PC-9 (cell line): ENCODE results near the gene PDGFD. TPM values are rescaled to one million over a fixed set of nuclear protein-coding genes. Genes with fewer than 3 reads are reported as not detected.
A peak's percentile ranks its signal among the peaks of the same experiment; 100 is the strongest.

Experiments used
- Bru-seq: library from RNA; stranded (reverse); fragments of 400-500 nt; gene quantifications from one replicate; lab custom pipeline; 2021; lab: Mats Ljungman, UMichigan
- BruChase-seq, 2 experiments: library from RNA; stranded (reverse); fragments of 400-500 nt; gene quantifications; one replicate each; lab custom pipeline; 2021; lab: Mats Ljungman, UMichigan
- BruUV-seq: library from RNA; stranded (reverse); fragments of 400-500 nt; replicated peaks from 2 replicates; lab custom pipeline; 2021; lab: Mats Ljungman, UMichigan
- CTCF ChIA-PET: fragments of 300-600 bp; sonication (Branson Sonifier 250); formaldehyde crosslinking; loops from one replicate; lab custom pipeline; 2022; ENCODE audit warnings: antibody characterized with exemption; lab: Charles Lee
- POLR2A ChIA-PET: fragments of 300-600 bp; sonication (Branson Sonifier 250); formaldehyde crosslinking; loops from one replicate; lab custom pipeline; 2022; ENCODE audit warnings: antibody characterized with exemption; ENCODE audit not compliant: unreplicated experiment; lab: Charles Lee
- DNase-seq, 2 experiments: peaks; one replicate each; pipeline versions ENCODE4 v3.0.0 to v3.0.0-alpha.2; 2015 to 2022; ENCODE audit warnings: mixed read lengths in 1 of 2
- H2AFZ ChIP-seq: fragments of 200-600 bp; sonication (generic); 2 replicates; pipeline ENCODE4 v1.8.1; 2017; ENCODE audit warnings: antibody characterized with exemption
- H3F3A ChIP-seq: fragments of 200-600 bp; sonication (generic); 2 replicates; pipeline ENCODE4 v1.8.1; 2017; ENCODE audit warnings: antibody characterized with exemption, mild to moderate bottlenecking, low read depth; ENCODE audit not compliant: insufficient read depth
- H3K27ac ChIP-seq: fragments of 200-600 bp; sonication (generic); 2 replicates; pipeline ENCODE4 v1.6.1; 2016; ENCODE audit warnings: mixed run types
- H3K27me3 ChIP-seq: fragments of 200-600 bp; sonication (generic); 2 replicates; pipeline ENCODE4 v1.6.1; 2016; ENCODE audit warnings: low read depth, mixed run types; ENCODE audit not compliant: insufficient read depth
- H3K36me3 ChIP-seq: fragments of 200-600 bp; sonication (generic); 2 replicates; pipeline ENCODE4 v1.6.1; 2016; ENCODE audit warnings: low read depth, mixed run types
- H3K4me1 ChIP-seq: fragments of 200-600 bp; sonication (generic); replicated peaks from 2 replicates; pipeline ENCODE4 v1.6.1; 2016; ENCODE audit warnings: mixed run types; ENCODE audit not compliant: insufficient read depth
- H3K4me2 ChIP-seq: fragments of 200-600 bp; sonication (generic); 2 replicates; pipeline ENCODE4 v1.6.1; 2017; ENCODE audit warnings: mixed run types
- H3K4me3 ChIP-seq: fragments of 200-600 bp; sonication (generic); 2 replicates; pipeline ENCODE4 v1.6.1; 2016; ENCODE audit warnings: mixed run types
- H3K79me2 ChIP-seq: fragments of 200-600 bp; sonication (generic); 2 replicates; pipeline ENCODE4 v1.6.1; 2017; ENCODE audit warnings: low read depth, mixed run types
- H3K9me2 ChIP-seq: fragments of 200-600 bp; sonication (generic); 2 replicates; pipeline ENCODE4 v1.8.1; 2017; ENCODE audit warnings: mild to moderate bottlenecking; ENCODE audit not compliant: insufficient read depth
- H3K9me3 ChIP-seq: fragments of 200-600 bp; sonication (generic); 2 replicates; pipeline ENCODE4 v1.8.1; 2016; ENCODE audit warnings: low read depth; ENCODE audit not compliant: insufficient read depth
- H4K20me1 ChIP-seq: fragments of 200-600 bp; sonication (generic); 2 replicates; pipeline ENCODE4 v1.8.1; 2017; ENCODE audit not compliant: insufficient read depth
- CTCF ChIP-seq: fragments of 200-600 bp; sonication (generic); conservative IDR thresholded peaks from 2 replicates; pipeline ENCODE4 v1.6.1; 2017; ENCODE audit warnings: mixed run types, antibody characterized with exemption, mild to moderate bottlenecking, moderate library complexity
- EZH2 ChIP-seq: fragments of 200-600 bp; sonication (generic); IDR thresholded peaks from 2 replicates; pipeline ENCODE4 v1.8.0; 2017; ENCODE audit warnings: antibody characterized with exemption, low read depth
- intact Hi-C: fragments of 100-400 bp; cut with micrococcal nuclease; formaldehyde crosslinking; loops from one replicate; pipeline ENCODE4 v1.10.0; 2022; ENCODE audit not compliant: unreplicated experiment
- long read RNA-seq: library from polyadenylated mRNA; stranded (forward); transcript quantifications from one replicate; pipeline ENCODE4 v2.0.0, GENCODE V29; 2022
- total RNA-seq: library from RNA; stranded (reverse); gene quantifications from 2 replicates; pipeline ENCODE4 v1.2.3, GENCODE V29; 2021

Gene PDGFD
- total RNA-seq (6.1 and 6.9 TPM in 2 replicates), Bru-seq, nascent RNA (percentile 49 among the genes with signal in this experiment), BruChase-seq, experiment 1, labeled RNA remaining after a 2-hour chase (percentile 53 among the genes with signal in this experiment), BruChase-seq, experiment 2, labeled RNA remaining after a 6-hour chase (percentile 44 among the genes with signal in this experiment)
- long read RNA-seq, full-length matches to known transcripts: 16 of 19 reads
- long read RNA-seq, partial matches to known transcripts: 2 of 19 reads
- long read RNA-seq, other reads (novel, unspliced or antisense): 1 of 19 reads

- no TSS peak for BruUV-seq
- Histone ChIP-seq H2AFZ (peak within 1 kb of the TSS; percentile 99), H3K27me3 (no peaks in the 10 kb centered on the region), H3K9me3 (no peaks in the 10 kb centered on the region), H4K20me1 (no peaks in the 10 kb centered on the region), H3K9me2 (0 out of 2 replicates have a peak, but pooled peaks cover 4% of the 10 kb centered on the region), H3K36me3 (no peaks in the 10 kb centered on the region), H3K27ac (peak within 1 kb of the TSS; percentile 28), H3K4me1 (peaks cover 15% of the 10 kb centered on the region), H3K4me3 (peak within 1 kb of the TSS; percentile 69), H3F3A (peaks cover 4% of the 10 kb centered on the region; the same call in 1 of the 2 replicates), H3K4me2 (peak within 1 kb of the TSS; percentile 82), H3K79me2 (no peaks in the 10 kb centered on the region)
- TF ChIP-seq EZH2 (no peak), CTCF (peak; percentile 61)
- intact Hi-C loops: loop anchor here (5.0 to 10.0 kb wide), 3 partner anchors 242 to 1701 kb away; no protein-coding TSS in a partner anchor
- CTCF ChIA-PET: interaction anchor here (0.6 kb wide), 2 partner anchors 804 to 1913 kb away, joined by 3 read pairs; partner anchors contain the start of genes CASP4 and KBTBD3
- peak; percentile 70 to 76 for DNase-seq
- POLR2A ChIA-PET: interaction anchor here (0.6 to 0.7 kb wide), 4 partner anchors 86 to 1253 kb away, joined by 3 to 5 read pairs (median 4); no protein-coding TSS in a partner anchor
Observed at GRCh38 chr11:104164028-104164520, at the start of gene PDGFD. Gene PDGFD, minus strand, starts transcription at chr11:104164147.

GRCh38 chr11:104206936-104207335, 43.0 kb upstream of the PDGFD start:
- TF ChIP-seq CTCF (no peak), EZH2 (no peak)
- H4K20me1 ChIP-seq: no peaks in the 10 kb centered on the region
- H3K4me3 ChIP-seq: no peak overlapping the region
- DNase-seq: no peak
- no peak overlapping the region for H2AFZ ChIP-seq
- intact Hi-C loops: no loop called here
- no peak overlapping the region for H3K4me2 ChIP-seq
- H3F3A ChIP-seq: no peaks in the 10 kb centered on the region
- peaks cover 6% of the 10 kb centered on the region; the same call in 1 of the 2 replicates for H3K9me2 ChIP-seq
- H3K36me3 ChIP-seq: no peaks in the 10 kb centered on the region
- peaks cover 6% of the 10 kb centered on the region; the same call in 1 of the 2 replicates for H3K9me3 ChIP-seq
- ChIA-PET CTCF (no interaction called here), POLR2A (no interaction called here)
- no peaks in the 10 kb centered on the region for H3K79me2 ChIP-seq
- no peak overlapping the region for H3K27ac ChIP-seq
- H3K4me1 ChIP-seq: no peaks in the 10 kb centered on the region
- no peaks in the 10 kb centered on the region for H3K27me3 ChIP-seq
- BruUV-seq: no TSS peak

GRCh38 chr11:104205838-104206237, 41.9 kb upstream of the PDGFD start:
- intact Hi-C loops: no loop called here
- Histone ChIP-seq H3K9me3 (peaks cover 4% of the 10 kb centered on the region; the same call in 1 of the 2 replicates), H3K36me3 (no peaks in the 10 kb centered on the region), H3K4me1 (no peaks in the 10 kb centered on the region), H3K27ac (no peak overlapping the region), H3F3A (no peaks in the 10 kb centered on the region), H3K79me2 (no peaks in the 10 kb centered on the region), H3K27me3 (no peaks in the 10 kb centered on the region), H4K20me1 (no peaks in the 10 kb centered on the region), H3K4me3 (no peak overlapping the region), H2AFZ (no peak overlapping the region), H3K4me2 (no peak overlapping the region), H3K9me2 (peaks cover 3% of the 10 kb centered on the region; the same call in 1 of the 2 replicates)
- ChIA-PET CTCF (no interaction called here), POLR2A (no interaction called here)
- DNase-seq: no peak
- BruUV-seq: no TSS peak
- TF ChIP-seq EZH2 (no peak), CTCF (no peak)
